ENCODE data around the gene BORCS5.

DNA sequence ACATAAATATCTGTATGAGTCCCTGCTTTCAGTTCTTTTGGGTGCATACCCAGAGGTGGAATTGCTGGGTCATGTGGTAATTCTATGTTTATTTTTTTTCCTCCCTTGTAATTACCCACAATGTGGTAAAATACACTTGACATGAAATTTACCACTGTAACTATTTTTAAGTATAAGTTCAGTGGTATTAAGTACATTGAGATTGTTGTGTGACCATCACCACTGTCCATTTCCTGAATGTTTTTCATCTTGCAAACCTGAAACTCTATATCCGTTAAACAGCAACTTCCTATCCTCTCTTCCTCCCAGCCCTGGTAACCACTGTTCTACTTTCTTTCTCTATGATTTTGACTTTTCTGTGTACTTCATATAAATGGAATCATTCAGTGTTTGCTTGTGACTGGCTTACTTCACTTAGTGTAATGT lies 51.4 kb downstream of the BORCS5 start:
- TF ChIP-seq, protein P1, sequence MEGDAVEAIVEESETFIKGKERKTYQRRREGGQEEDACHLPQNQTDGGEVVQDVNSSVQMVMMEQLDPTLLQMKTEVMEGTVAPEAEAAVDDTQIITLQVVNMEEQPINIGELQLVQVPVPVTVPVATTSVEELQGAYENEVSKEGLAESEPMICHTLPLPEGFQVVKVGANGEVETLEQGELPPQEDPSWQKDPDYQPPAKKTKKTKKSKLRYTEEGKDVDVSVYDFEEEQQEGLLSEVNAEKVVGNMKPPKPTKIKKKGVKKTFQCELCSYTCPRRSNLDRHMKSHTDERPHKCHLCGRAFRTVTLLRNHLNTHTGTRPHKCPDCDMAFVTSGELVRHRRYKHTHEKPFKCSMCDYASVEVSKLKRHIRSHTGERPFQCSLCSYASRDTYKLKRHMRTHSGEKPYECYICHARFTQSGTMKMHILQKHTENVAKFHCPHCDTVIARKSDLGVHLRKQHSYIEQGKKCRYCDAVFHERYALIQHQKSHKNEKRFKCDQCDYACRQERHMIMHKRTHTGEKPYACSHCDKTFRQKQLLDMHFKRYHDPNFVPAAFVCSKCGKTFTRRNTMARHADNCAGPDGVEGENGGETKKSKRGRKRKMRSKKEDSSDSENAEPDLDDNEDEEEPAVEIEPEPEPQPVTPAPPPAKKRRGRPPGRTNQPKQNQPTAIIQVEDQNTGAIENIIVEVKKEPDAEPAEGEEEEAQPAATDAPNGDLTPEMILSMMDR (IDR thresholded peaks at IDR 0.05) = no peak
- TF ChIP-seq POLR2A (IDR thresholded peaks at IDR 0.05) = no peak
